ENCODE results near the gene CC2D1A.

The CC2D1A gene

DNA sequence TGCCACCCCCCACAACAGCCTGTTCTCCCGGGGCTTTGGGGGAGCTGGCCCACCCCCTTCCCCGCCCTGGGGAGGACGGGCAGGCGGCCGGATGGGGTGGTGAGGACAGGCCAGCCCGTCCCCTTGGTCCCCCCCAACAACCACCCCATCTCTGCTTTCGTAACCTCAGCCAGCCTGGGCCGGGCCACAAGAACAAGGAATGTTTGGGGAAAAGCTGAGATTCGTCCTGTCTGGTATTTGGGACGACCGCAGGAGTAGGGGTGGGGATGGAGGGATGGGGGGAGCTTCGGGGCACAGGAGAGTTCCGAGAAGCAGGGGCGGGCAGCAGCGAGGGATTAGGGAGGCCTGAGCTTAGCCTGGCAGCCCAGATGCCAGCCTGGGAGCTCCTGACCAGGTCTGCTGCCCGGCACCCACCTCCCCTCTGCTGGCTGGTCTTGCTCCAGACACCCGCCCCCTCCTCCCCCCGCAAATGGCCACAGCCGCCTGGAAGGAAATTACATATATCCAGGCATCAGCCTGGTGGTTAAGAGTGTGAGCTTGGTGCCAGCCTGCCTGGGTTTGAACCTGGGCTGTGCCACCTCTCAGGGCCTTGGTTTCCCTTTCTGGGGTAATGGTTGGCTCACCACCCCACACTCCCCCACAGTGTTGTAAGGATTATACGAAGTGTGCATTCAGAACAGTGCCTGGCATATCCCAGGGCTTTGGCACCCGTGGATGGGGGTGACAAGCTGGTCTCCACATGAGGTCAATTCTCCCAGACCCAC lies 32.5 kb downstream of the CC2D1A start, which contains the start of gene PODNL1:
PODNL1 (minus strand) TSS at position 117 of the 764 bp plus-strand sequence. CDS start 236 bp downstream, outside the sequence.
- DNase-seq, result peak; percentile 45

DNA sequence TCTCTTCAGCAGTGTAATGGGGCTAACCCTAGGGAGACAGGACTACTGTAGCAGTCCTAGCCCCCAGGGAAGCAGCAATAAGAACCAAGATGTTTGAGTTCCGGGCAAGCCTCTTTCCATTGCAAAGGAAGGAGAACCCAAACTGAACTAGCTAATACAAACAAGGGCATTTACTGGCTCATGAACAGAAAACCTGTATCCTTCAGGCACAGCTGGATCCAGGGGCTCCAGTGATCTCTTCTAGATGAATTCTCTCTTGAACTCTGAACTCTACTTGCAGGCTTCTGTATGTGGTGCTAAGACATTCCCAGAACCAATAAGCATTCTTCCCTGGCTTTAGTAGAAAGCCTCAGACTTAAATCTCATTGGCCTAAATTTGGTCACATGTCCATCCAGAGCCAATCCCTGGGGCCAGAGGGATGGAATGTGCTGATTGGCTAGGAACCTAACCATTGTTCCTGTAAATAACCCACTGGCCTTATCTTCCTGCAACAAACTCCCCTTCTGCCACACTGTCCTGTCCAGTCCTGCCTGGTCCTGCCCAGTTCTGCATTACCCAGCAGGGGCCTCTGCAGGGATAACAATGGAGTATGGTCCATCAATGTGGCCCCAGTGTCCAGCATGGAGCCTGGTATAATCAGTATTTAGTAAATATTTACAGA lies 36.2 kb downstream of the CC2D1A start:
- peak; percentile 6 for DNase-seq

DNA sequence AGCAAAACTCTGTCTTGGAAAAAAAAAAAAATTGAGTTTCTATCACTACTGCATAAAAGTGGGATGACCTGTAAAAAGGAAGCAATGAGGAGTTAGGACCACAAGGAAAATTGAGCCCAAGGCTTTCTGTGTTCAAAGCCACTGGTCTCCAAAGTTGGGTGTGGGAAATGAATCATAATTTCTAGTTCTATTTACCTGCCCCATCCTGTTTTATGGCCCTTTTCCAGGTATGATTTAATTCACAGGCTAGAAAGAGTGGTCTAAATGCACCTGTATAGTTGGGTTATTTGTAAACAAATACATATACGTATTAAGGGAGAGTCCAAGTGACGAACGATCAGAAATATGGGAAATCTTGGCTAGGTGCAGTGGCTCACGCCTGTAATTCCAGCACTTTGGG lies 40.4 kb downstream of the CC2D1A start:
- DNase-seq, result no peak

DNA sequence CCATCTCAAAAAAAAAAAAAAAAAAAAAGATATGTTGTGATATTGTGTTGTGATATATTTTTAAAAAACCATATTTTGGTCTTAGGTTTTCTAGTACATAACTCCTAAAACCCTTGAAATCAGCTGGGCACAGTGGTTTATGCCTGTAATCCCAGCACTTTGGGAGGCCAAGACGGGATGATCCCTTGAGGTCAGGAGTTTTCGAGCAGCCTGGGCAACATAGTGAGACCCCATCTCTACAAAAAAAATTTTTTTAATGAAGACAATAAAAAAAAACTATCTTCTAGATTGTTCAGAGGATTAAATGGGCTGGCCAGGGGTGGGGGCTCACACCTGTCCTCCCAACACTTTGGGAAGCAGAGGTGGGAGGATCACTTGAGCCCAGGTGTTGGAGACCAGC lies 45.0 kb downstream of the CC2D1A start:
- DNase-seq, result no peak

DNA sequence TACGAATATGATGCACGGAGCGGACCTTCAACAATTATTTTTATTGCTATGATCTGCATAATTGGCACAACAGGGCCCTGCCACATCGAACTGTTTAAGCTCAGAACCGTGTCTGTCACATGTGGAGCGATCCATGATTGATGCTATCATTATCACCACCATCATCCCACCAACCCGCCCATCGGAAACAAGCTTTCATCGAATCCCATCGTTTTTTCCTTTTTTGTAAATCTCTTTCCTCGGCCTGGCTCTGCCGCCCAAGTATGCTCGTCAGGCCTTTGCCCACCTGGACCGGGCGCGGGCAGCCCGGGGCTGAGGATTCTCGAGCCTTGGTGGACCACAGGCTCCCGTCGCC lies 45.8 kb downstream of the CC2D1A start:
- no peak for DNase-seq

DNA sequence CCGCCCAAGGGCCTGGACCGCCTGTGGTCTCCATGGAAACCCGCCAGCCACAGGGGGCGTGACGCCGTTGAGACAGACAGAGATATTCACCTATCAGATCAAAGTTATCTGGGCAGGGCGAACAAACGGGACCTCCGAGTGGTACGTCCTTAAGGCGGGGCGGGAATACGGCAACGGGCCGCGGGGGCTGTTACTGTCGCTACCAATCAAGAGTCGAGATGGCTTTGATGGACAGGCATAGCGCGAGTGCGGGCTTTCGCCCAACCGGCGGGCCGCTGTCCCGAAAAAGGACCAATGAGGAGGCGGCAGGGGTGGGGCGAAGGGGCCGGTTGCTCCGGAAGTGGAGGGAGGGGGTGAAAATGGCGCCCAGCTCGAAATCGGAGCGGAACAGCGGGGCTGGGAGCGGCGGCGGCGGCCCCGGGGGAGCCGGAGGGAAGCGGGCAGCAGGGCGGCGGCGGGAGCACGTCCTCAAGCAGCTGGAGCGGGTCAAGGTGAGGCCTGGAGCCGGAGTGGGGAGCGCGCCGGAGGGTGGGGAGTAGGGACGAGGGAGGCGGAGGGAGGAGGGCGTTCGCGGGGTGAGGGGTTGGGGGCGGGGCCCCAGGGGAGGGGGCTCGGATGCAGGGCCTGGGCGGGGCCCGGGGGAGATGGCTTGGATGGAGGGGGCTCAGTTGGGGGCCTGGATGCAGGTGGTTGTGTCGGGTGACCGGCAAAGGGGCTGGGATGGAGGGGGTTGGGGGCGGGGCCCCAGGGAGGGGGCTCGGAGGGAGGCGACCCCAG lies 46.3 kb downstream of the CC2D1A start, which contains the start of gene DCAF15:
DCAF15 (plus strand) TSS at position 356 of the 777 bp plus-strand sequence; CDS start at position 360, 4 bp downstream.
- peak; percentile 98 for DNase-seq

DNA sequence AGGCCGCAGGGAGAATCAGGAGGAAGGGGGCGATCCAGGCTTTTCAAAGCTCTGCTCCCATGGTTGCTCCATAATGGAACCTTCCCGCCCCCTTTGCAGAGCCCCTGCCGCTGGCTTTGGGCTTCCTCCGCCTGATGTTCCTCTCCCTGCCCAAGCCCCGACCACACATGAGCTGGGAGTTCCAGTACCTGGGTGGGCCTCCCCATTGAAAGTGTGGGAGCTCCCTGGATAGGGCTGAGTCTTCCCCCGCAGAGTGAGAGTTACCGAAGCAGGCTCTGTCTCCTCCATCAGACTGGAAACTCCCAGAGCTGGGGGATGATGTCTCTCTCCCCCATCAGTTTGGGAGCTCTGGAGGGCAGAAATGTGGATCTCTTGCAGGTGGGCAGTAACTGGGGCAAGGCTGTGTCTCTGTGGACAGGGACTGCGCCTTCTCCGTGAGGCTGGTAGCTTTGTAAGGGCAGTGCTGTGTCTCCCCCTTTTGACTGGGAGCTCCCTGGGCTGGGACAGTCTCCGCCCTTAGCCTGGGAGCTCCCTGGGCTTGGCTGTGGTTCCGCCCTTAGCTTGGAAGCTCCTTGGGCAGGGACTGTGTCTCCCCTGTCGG lies 47.0 kb downstream of the CC2D1A start:
- DNase-seq, result peak; percentile 22

DNA sequence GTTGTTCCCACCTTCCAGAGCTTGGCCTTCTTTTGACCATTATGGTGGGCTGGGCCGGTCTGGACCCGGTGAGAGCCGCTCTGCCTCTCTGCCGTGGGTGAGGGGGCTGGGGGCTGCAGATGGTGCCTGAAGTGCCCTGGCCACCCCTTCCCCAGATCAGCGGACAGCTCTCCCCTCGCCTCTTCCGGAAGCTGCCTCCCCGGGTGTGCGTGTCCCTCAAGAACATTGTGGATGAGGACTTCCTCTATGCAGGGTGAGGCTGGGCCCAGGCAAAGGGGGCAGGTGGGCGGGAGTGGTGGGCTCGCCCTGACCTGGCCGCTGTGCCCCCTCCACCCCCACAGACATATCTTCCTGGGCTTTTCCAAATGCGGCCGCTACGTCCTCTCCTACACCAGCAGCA lies 48.2 kb downstream of the CC2D1A start:
- no peak for DNase-seq

DNA sequence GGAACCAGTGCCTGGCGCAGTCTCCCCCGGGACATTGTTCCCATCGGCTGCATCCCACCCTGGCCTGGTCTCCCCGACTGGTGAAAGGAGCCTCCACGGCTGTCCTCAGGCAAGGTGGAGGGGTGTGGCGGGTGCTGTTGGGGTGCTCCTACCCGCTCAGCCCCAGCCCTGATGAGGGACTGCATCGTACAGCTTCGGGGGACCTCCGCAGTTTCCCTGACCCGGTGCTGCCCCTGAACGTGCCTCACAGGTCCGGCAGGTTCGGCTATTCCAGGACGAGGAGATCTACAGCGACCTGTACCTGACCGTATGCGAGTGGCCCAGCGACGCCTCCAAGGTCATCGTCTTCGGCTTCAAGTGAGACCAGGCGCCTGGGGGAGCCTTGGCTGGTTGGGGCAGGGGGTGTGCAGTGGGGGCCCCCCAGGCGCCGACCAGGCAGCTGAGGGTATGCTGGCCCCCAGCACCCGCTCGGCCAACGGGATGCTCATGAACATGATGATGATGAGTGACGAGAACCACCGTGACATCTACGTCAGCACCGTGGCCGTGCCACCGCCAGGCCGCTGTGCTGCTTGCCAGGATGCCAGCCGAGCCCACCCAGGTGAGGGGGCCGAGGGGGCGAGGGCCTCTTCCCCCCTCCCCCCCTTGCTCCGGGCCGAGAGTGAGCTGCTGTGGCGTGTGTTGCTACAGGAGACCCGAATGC lies 49.8 kb downstream of the CC2D1A start:
- DNase-seq, result no peak

DNA sequence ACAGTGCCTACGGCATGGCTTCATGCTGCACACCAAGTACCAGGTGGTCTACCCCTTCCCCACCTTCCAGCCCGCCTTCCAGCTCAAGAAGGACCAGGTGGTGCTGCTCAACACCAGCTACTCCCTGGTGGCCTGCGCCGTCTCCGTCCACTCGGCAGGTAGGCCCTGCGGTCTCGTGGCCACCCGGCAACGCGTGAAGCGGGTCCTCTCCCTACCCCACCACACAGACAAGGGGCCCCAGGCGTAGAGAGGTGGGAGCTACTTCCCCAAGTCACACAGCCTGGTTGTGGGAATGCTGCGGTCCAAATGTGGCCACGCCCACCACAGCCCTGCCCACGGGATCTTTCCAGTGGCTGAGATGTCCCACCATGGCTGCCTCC lies 50.4 kb downstream of the CC2D1A start:
- DNase-seq, result no peak

DNA sequence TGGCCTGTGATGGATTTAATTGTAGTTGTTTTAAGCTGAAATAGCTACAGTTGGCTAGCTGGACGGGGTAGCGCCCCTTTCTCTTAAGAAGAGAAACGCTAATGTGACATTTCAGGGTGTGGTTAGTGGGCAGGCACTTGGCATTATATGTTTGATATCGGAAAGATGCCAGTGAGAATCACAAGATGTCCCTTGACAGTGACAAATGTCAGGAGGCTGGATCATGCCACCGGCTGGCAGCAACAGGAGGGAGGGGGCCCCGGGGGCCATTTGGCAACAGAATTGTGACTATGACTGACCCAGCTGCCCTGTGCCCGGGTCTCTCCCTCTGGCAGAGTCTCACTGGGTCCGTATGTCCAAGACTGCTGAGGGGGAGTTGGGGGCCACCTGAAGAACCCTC lies 51.0 kb downstream of the CC2D1A start:
- no peak for DNase-seq

DNA sequence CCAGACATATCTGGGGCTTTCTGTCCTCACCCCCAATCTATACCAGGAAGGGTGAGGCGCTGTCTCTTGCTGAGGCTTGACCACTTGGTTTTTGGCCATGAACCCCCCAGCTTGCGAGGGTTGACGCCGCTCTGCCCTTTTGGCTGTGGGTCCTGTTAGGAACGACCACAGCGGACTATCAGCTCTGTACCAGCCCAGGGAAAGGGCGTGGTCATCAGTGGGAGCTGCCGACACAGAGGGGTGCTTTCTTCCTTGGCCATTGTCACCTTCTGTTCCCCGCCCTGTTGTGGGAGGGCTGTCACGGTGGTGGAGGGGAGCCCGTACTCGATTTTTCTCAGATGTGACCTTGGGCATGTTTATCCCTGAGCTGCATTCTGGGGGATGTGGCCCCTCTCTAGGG lies 52.0 kb downstream of the CC2D1A start:
- DNase-seq, result no peak

DNA sequence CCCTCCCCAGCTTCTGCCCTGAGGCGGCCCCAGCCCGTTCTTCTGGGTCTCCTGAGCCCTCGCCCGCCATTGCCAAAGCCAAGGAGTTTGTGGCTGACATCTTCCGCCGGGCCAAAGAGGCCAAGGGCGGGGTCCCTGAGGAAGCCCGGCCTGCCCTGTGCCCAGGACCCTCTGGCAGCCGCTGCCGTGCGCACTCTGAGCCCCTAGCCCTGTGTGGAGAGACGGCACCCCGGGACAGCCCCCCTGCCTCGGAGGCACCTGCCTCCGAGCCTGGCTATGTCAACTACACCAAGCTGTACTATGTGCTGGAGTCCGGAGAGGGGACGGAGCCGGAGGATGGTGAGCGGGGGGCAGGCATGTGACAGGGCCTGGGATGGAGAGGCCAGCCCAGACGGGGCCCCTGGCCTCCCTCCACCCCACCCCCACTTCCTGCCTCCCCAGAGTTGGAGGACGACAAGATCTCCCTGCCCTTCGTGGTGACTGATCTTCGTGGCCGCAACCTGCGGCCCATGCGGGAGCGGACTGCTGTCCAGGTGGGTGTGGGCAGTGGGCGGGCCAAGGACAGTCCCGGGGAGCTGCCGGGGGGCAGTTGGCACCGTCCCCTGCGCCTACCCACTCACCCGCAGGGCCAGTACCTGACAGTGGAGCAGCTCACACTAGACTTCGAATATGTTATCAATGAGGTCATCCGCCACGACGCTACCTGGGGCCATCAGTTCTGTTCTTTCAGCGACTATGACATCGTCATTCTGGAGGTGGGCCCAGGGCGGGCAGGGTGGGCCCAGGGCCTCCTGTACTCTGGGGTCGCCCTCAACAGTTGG lies 53.4 kb downstream of the CC2D1A start:
- no peak for DNase-seq

DNA sequence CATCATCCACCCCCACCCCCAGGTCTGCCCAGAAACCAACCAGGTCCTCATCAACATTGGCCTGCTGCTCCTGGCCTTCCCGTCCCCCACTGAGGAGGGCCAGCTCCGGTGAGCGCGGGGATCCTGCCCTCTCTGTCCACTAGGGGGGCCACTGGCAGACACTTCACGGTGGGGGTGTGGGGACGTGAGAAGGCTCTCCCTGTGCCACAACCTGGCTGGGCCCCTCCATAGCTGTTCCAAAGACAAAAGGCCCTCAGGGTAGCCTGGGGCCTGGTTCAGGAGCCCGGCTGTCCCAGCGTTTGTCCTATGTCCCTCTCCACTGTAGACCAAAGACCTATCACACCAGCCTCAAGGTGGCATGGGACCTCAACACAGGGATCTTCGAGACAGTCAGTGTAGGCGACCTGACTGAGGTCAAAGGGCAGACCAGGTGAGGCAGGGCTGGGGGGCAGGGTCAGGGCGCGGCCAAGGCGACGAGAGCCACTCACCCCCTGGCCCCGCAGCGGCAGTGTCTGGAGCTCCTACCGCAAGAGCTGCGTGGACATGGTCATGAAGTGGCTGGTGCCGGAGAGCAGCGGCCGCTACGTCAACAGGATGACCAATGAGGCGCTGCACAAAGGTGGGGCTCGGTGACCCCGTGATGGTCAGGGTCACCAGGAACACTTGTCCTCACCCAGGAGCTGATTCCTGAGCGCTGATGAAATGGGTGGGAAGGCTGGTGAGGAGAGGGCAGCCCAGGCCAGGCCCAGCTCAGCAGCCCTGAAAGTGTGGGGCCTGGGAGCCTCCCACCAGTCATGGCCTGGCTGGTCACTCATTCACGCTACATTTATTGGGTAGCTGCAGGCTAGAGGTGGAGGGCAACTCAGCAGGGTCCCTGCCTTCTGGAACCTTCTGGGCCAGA lies 54.2 kb downstream of the CC2D1A start:
- no peak for DNase-seq

DNA sequence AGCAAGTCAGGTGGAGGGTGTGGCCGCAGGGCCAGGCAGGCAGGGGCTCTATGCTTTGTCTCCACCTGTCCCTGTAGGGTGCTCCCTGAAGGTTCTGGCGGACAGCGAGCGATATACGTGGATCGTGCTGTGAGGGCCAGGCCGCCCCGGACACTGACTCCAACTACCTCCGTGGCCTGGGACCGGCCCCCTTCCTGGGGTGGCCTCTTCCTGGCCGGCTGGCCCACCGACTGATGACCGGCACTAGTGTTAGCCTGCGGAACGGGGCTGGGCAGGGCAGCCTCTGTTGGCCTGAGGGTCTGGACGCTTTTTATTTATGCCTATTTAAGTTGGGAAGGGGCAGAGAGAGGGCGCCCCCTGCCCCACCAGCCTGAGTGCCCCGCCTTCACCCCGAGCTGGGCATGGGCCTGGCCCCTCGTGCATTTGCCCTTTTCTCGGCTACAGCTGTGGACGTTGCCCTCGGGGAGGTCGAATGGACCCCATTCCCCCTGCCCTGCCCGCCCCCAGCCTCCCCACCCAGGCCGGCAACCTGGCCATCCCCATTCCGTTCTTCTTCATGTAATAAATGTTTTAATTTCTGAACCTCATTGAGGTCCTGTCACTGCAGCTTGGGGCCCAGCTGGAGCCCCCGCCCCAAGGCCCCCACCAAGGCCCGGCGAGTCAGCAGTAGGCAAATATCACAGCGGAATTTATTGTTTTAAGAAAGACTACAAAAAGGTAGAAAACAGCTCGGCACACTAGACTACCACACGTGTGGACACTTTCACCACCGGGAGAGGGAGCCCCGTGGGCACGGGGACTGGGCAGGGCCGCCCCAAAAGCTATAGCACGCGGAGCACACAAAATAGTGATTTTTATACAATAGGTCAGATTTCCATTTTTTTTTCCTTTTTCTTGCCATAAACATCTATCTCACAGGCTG lies 55.1 kb downstream of the CC2D1A start:
- no peak for DNase-seq

DNA sequence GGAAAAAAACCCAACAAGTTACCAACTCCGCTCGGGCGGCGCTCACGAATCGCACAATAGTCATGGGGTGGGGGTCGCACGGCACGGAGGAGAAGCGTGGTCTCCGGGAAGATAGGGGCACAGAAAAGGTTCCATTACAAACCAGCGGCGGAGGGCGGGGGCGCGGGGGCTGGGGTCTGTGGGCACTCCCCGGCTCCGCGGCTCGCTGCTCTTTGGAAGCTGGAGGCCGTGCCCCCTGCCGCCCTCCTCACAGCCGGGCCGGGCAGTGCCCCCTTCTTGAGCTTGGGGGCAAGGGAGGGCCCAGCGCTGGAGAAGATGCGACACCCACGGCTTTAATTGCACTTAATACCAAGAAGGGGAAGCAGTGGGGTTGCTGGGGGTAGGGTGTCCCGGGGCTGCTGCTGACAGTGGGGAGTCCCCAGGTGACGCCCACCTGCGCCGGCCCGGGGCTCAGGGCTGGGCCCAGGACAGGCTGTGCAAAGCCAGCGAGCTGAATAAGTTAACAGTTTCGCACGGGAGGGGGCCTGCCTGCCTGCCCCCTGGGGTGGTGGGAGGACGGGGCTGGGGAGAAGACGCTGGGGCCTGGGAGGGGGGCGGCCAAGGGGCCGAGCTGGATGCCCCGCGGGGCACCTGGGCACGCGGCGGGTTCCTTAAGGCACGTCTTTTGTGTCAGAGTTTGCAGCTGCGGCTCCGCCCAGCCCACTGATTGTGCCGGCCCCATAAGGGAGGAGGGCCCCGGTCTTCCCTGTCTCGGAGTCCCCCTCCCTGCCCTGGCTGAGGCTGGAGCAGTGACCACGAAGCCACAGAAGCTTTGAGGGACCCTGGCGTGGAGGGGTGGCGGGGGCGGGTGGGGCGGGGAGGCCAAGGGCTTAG lies 56.1 kb downstream of the CC2D1A start:
- DNase-seq, result no peak

DNA sequence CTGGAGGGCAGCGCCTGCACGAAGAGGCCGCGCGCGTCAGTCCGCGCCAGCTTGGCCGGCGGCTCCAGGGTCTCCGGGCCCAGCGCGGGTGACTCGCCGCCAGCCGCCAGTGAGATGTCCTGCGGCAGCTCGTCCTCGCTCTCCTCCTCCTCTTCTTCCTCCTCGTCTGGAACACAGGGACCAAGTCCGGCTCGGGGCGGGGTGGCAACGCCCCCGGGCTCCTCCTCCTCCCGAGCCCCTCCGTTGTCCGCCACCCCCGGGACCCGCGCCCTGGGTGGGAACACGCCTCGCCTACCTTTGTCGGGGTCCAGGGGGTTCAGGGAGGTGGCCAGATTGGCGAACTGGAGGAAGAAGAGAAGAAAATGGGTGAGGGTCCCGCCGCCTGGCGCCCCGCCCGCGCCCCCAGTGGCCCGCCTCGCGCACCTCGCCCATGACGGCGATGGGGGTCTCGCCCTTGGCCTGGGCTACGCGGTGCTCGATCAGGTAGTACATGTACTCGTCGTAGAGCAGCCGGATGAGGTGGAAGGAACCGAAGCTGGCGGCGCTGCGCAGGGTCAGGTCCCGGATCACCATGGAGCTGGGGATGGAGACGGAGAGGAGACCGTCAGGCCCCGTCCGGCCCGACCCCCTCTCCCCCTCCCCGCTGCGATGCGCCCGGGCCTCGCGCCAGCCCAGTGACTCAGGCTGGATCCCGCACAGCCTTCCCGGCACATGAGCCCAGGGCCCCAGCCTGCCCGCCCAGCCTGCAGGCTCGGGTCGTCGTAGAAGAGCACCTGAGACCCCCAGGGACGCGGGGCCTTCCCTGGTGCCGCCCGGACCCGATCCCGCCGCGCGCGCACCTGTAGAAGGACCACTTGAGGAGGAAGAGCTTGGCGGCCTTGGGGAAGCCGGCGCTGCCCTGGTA lies 57.0 kb downstream of the CC2D1A start:
- no peak for DNase-seq
